WTC11 (cell line): ENCODE results near the gene ALKBH4.
"Not testable (repeated sequence)": the region's sequence is repeated elsewhere in the genome, so short reads cannot be mapped to it uniquely, and the experiment has no call there.

ENCODE experiments used
- ARID4B ChIP-seq: sonication (generic); formaldehyde crosslinking; IDR thresholded peaks from 2 replicates; pipeline ENCODE4 v1.8.0; 2023; ENCODE audit warnings: missing genetic modification reagents, mild to moderate bottlenecking, borderline replicate concordance
- ATF3 ChIP-seq: sonication (generic); formaldehyde crosslinking; conservative IDR thresholded peaks from 2 replicates; pipeline ENCODE4 v1.8.1; 2022; ENCODE audit warnings: mild to moderate bottlenecking, missing genetic modification reagents
- CBFB ChIP-seq: sonication (generic); formaldehyde crosslinking; IDR thresholded peaks from 2 replicates; pipeline ENCODE4 v1.8.1; 2022; ENCODE audit warnings: mild to moderate bottlenecking, low read depth, missing genetic modification reagents
- CTCF ChIP-seq: fragments of 200-600 bp; IDR thresholded peaks from 2 replicates; pipeline ENCODE4 v1.8.0; 2022; ENCODE audit warnings: antibody characterized with exemption
- FOXJ3 ChIP-seq: sonication (generic); formaldehyde crosslinking; IDR thresholded peaks from 2 replicates; pipeline ENCODE4 v1.9.0; 2021; ENCODE audit warnings: missing genetic modification reagents, mild to moderate bottlenecking, borderline replicate concordance
- MAX ChIP-seq: sonication (generic); formaldehyde crosslinking; IDR thresholded peaks from 2 replicates; pipeline ENCODE4 v1.8.0; 2022; ENCODE audit warnings: mild to moderate bottlenecking, missing genetic modification reagents
- MLX ChIP-seq: sonication (generic); formaldehyde crosslinking; IDR thresholded peaks from 2 replicates; pipeline ENCODE4 v1.8.1; 2023; ENCODE audit warnings: mild to moderate bottlenecking, missing genetic modification reagents, moderate library complexity
- RELA ChIP-seq: sonication (generic); formaldehyde crosslinking; IDR thresholded peaks from 2 replicates; pipeline ENCODE4 v1.8.1; 2022; ENCODE audit warnings: missing genetic modification reagents, mild to moderate bottlenecking, borderline replicate concordance
- USF2 ChIP-seq: sonication (generic); formaldehyde crosslinking; IDR thresholded peaks from 2 replicates; pipeline ENCODE4 v1.8.1; 2023; ENCODE audit warnings: mild to moderate bottlenecking, missing genetic modification reagents, moderate library complexity
- ZBTB21 ChIP-seq: sonication (generic); formaldehyde crosslinking; IDR thresholded peaks from 2 replicates; pipeline ENCODE4 v1.8.1; 2023; ENCODE audit warnings: mild to moderate bottlenecking, missing genetic modification reagents, borderline replicate concordance

- TF ChIP-seq USF2 (CRISPR knock-in tag); CTCF; CBFB (CRISPR knock-in tag); FOXJ3 (CRISPR knock-in tag); ARID4B (CRISPR knock-in tag); ATF3 (CRISPR knock-in tag); MLX (CRISPR knock-in tag); RELA (CRISPR knock-in tag); MAX (CRISPR knock-in tag); ZBTB21 (CRISPR knock-in tag): not testable (repeated sequence)
Observed at GRCh38 chr7:102497308-102497707, 32.6 kb upstream of the ALKBH4 start.
